ENCODE measurements around the gene CPTP. TPM values are rescaled to one million over a fixed set of nuclear protein-coding genes. Genes with fewer than 3 reads are reported as not detected.
A peak's percentile ranks its signal among the peaks of the same experiment; 100 is the strongest.

Gene CPTP
- total RNA-seq, 1 donor from 2014 or later, result 20.4 TPM

DNA sequence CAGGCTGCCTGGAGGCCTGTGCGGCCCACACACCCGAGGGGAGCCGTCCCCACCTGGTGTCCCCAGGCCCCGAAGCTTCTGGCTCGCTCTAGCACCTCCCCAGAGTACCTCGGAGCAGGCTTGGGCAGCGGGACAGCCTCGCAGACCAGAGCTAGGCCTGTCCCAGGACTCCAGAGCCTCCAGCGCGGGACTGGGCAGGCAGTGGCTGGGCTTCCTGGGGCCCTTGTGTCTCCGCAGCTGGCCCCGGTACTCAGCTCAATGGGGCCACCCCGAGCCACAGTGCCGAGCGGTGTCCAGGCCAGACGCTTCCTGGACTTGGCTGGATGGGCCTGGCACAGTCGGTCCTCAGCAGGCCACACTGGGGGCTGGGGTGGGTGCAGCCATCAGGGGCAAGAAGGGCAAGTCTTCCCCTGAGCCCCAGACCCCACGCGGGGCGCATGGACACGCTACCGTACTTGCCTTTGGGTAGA is 39.5 kb upstream of the CPTP start:
- no peak for DNase-seq
- Histone ChIP-seq H3K27ac (no peak overlapping the region), H3K4me1 (peaks cover 5% of the 10 kb centered on the region), H3K36me3 (no peaks in the 10 kb centered on the region), H3K9me3 (no peaks in the 10 kb centered on the region), H3K27me3 (ENCODE audit: low read depth) (peaks cover 29% of the 10 kb centered on the region), H3K4me3 (no peak overlapping the region)
- no peak for ATAC-seq
- no peak for TF ChIP-seq CTCF (IDR thresholded peaks at IDR 0.05)
- intact Hi-C loops (cut with DNase I), result no loop called here

DNA sequence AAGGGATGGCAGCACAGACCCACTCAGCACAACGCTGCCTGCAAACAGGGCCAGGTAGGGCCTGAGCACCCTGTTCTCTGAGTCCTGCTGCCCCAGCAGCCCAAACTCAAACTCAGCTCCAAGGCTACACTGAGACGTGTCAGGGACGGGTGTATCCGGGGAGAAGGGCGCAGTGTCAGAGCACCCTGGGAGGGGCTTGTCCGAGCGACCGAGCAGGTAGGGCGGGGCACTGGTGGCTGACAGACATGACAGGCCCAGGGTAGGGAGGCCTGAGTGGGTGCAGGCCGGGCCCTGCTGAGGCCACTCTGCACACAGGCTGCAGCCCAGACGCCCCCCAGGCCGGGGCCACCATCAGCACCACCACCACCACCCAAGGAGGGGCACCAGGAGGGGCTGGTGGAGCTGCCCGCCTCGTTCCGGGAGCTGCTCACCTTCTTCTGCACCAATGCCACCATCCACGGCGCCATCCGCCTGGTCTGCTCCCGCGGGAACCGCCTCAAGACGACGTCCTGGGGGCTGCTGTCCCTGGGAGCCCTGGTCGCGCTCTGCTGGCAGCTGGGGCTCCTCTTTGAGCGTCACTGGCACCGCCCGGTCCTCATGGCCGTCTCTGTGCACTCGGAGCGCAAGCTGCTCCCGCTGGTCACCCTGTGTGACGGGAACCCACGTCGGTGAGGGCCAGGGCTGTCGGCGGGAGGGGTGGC is 38.8 kb upstream of the CPTP start:
- Histone ChIP-seq H3K4me3 (no peak overlapping the region), H3K36me3 (no peaks in the 10 kb centered on the region), H3K27ac (no peak overlapping the region), H3K9me3 (no peaks in the 10 kb centered on the region), H3K4me1 (peaks cover 5% of the 10 kb centered on the region), H3K27me3 (ENCODE audit: low read depth) (peaks cover 29% of the 10 kb centered on the region)
- no peak for ATAC-seq
- no peak for TF ChIP-seq CTCF (IDR thresholded peaks at IDR 0.05)
- DNase-seq, result peak; percentile 42
- intact Hi-C loops (cut with DNase I), result no loop called here

GRCh38 chr1:1286313-1287261 is 38.0 kb upstream of the CPTP start:
- intact Hi-C loops (cut with DNase I), result no loop called here
- peaks cover 4% of the 10 kb centered on the region for H3K4me1 ChIP-seq
- no peak for ATAC-seq
- H3K27me3 ChIP-seq (ENCODE audit: low read depth), result peaks cover 29% of the 10 kb centered on the region
- no peak overlapping the region for H3K4me3 ChIP-seq
- H3K36me3 ChIP-seq, result no peaks in the 10 kb centered on the region
- H3K27ac ChIP-seq, result no peak overlapping the region
- H3K9me3 ChIP-seq, result no peaks in the 10 kb centered on the region
- DNase-seq, result peak; percentile 43
- no peak for TF ChIP-seq CTCF (IDR thresholded peaks at IDR 0.05)

DNA sequence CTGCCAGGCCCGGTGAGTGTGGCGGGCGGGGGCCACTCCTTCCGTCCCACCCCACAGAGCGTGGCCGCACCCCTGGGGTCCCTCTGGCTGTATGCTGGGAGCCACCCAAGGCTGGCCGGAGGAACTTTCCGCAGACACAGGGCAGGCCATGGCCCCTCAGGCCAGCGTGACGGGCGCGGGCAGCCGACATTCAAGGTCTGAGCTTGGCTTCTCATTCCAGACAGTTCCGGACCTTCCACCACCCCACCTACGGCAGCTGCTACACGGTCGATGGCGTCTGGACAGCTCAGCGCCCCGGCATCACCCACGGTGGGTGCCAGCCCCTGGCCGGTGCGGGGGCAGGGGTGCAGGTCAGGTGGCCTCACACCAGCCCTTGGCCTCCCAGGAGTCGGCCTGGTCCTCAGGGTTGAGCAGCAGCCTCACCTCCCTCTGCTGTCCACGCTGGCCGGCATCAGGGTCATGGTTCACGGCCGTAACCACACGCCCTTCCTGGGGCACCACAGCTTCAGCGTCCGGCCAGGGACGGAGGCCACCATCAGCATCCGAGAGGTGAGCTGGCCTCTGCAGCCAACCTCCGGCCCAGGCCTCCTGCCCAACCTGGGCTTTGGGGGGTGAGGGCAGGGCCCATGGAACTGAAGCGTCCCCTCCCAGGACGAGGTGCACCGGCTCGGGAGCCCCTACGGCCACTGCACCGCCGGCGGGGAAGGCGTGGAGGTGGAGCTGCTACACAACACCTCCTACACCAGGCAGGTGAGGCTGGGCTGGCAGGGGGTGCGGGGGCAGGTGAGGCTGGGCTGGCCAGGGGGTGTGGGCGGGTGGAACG is 37.1 kb upstream of the CPTP start:
- Histone ChIP-seq H3K4me1 (no peaks in the 10 kb centered on the region), H3K27ac (no peak overlapping the region), H3K36me3 (no peaks in the 10 kb centered on the region), H3K9me3 (no peaks in the 10 kb centered on the region), H3K4me3 (no peak overlapping the region), H3K27me3 (ENCODE audit: low read depth) (peaks cover 29% of the 10 kb centered on the region)
- no peak for ATAC-seq
- TF ChIP-seq CTCF (IDR thresholded peaks at IDR 0.05), result no peak
- intact Hi-C loops (cut with DNase I), result no loop called here
- DNase-seq, result peak; percentile 42

DNA sequence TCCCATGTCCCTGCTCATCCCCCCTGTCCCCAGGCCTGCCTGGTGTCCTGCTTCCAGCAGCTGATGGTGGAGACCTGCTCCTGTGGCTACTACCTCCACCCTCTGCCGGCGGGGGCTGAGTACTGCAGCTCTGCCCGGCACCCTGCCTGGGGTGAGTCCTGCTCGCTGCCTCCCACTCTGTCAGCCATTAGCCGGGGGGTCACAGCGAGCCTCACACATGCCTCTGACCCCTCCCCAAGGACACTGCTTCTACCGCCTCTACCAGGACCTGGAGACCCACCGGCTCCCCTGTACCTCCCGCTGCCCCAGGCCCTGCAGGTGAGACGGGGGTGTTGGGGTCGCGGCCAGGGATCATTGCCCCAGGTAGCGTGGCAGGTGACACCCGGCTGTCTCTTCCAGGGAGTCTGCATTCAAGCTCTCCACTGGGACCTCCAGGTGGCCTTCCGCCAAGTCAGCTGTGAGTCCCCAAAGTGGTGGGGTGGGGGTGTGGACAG is 34.3 kb upstream of the CPTP start:
- ATAC-seq, result peak; percentile 37 to 52
- no peak overlapping the region for H3K4me3 ChIP-seq
- H3K27me3 ChIP-seq (ENCODE audit: low read depth), result peaks cover 23% of the 10 kb centered on the region
- peaks cover 5% of the 10 kb centered on the region for H3K36me3 ChIP-seq
- no peaks in the 10 kb centered on the region for H3K9me3 ChIP-seq
- H3K4me1 ChIP-seq, result no peaks in the 10 kb centered on the region
- intact Hi-C loops (cut with DNase I), result no loop called here
- TF ChIP-seq CTCF (IDR thresholded peaks at IDR 0.05), result peak; percentile 58
- DNase-seq, result peak; percentile 70
- no peak overlapping the region for H3K27ac ChIP-seq

Measured in lower lobe of right lung (tissue), 2 donors.